Measurements from ENCODE around the gene CEP76.

Gene CEP76

DNA sequence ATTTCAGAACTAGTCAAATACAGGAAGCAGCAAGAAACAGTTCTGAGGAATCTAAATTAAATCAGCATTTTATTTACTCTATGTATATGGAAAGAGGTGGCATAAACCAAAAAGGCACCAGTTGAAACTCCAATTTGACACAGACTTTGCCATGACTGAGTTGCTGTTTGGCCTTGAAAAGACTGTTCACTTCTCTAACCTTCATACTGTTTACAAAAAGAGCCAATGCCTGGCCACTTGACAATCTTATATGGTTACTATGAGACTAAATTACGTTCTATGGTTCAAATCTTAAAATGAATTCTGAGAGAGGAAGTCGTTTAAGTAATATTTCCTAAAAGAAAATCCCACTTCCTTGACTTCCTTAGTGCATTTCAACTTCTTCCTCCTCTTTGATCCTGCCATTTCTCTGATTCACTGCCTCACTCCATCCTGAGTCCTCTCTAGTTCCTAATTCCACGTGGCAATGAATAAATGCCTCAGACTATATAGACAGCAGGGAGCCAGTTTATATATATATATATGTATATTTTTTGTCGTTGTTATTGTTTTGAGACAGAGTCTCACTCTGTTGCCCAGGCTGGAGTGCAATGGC is 13.2 kb downstream of the CEP76 start:
- in situ Hi-C loops (cut with MboI; ENCODE audit: low pct_unique_long_range_greater_than_20kb, low sequenced_read_pairs, unreplicated experiment) = no loop called here
- no peak for DNase-seq (ENCODE audit: low spot score)
- TF ChIP-seq, protein P1, sequence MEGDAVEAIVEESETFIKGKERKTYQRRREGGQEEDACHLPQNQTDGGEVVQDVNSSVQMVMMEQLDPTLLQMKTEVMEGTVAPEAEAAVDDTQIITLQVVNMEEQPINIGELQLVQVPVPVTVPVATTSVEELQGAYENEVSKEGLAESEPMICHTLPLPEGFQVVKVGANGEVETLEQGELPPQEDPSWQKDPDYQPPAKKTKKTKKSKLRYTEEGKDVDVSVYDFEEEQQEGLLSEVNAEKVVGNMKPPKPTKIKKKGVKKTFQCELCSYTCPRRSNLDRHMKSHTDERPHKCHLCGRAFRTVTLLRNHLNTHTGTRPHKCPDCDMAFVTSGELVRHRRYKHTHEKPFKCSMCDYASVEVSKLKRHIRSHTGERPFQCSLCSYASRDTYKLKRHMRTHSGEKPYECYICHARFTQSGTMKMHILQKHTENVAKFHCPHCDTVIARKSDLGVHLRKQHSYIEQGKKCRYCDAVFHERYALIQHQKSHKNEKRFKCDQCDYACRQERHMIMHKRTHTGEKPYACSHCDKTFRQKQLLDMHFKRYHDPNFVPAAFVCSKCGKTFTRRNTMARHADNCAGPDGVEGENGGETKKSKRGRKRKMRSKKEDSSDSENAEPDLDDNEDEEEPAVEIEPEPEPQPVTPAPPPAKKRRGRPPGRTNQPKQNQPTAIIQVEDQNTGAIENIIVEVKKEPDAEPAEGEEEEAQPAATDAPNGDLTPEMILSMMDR (IDR thresholded peaks at IDR 0.05; ENCODE audit: extremely low read depth, insufficient read depth, missing control alignments) = no peak

DNA sequence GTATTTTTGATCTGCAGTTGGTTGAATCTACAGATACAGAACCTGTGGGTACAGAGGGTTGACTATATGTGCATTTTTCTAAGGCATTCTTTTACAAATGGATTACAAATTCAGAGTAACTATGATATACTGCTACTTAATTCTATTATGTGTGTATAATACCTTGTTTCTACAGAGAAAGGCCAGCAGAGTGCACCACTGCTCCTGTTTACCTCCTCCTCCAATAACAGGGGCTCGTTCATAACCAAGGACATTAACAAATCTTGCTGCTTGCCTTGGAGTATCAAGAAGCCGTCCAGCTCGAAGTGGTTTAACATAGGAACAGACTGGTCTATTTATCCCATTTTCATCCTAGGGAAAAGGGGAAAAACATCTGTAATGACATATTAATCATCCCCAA is 16.4 kb downstream of the CEP76 start:
- no peak for DNase-seq (ENCODE audit: low spot score)
- in situ Hi-C loops (cut with MboI; ENCODE audit: low pct_unique_long_range_greater_than_20kb, low sequenced_read_pairs, unreplicated experiment) = no loop called here
- TF ChIP-seq, protein P1 (IDR thresholded peaks at IDR 0.05; ENCODE audit: extremely low read depth, insufficient read depth, missing control alignments) = no peak

DNA sequence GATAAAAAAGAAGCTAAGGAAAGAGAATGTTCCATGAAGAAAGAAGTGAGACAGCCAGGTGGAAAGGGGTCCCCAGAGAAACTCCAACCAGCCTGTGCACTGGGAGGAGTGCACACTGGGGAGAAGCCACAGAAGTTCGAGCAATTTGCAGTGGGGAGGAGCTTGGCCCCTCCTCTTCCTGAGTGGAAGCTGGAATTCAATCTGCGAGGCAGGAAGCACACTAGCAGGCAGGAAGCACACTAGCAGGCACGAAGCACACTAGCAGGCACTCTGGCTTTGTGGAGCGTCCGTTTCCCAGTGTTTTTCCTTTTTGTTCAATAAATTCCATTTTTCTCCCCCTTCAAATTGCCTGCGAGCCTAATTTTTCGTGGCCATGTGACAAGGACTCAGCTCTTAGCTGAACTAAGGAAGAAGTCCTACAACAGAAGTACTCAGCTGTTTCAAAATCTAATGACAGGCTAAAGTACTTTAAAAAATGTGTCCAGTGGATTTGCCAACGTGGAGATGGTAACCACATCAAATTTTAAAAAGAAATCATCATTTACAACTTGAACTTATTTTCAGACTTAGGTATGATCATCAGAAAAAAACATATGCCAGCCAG is 23.2 kb downstream of the CEP76 start:
- no peak for DNase-seq (ENCODE audit: low spot score)
- TF ChIP-seq, protein P1 (IDR thresholded peaks at IDR 0.05; ENCODE audit: extremely low read depth, insufficient read depth, missing control alignments) = no peak
- in situ Hi-C loops (cut with MboI; ENCODE audit: low pct_unique_long_range_greater_than_20kb, low sequenced_read_pairs, unreplicated experiment) = no loop called here

DNA sequence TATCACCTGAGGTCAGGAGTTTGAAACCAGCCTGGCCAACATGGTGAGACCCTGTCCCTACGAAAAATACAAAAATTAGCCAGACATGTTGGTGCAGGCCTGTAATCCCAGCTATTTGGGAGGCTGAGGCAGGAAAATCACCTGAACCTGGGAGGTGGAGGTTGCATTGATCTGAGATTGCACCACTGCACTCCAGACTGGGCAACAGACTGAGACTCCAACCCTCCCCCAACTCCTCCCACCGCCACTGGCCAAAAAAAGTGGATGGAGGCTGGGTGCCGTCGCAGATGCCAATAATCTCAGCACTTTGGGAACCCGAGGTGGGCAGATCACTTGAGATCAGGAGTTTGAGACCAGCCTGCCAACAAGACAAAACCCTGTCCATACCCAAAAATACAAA is 34.5 kb downstream of the CEP76 start:
- DNase-seq (ENCODE audit: low spot score) = no peak
- in situ Hi-C loops (cut with MboI; ENCODE audit: low pct_unique_long_range_greater_than_20kb, low sequenced_read_pairs, unreplicated experiment) = no loop called here
- TF ChIP-seq, protein P1 (IDR thresholded peaks at IDR 0.05; ENCODE audit: extremely low read depth, insufficient read depth, missing control alignments) = no peak

DNA sequence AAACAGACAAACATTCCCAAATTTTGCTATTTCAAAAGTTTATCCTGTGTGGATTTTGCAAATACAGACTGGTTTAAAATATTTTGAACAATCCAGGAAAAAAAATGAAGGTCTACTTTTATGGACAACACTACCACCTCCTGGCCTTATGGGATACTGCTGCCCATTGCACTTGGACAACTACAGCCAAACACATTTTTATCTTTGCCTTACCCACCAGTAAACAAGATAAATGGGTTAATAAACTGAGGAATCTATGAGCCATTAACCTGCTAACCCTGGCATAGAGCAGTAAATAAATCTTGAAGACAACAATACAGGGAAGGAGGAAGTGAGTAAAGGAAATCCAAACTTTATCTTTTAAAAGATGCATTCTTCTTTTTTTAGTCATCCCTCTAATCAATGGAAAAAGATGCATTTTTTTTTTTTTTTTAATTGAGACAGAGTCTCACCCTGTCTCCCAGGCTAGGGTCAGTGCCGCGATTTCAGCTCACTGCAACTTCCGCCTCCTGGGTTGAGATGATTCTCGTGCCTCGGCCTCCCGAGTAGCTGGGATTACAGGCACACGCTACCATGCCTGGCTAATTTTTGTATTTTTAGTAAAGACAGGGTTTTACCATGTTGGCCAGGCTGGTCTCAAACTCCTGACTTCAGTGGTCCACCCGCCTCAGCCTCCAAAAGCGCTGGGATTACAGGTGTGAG is 42.5 kb downstream of the CEP76 start:
- in situ Hi-C loops (cut with MboI; ENCODE audit: low pct_unique_long_range_greater_than_20kb, low sequenced_read_pairs, unreplicated experiment) = loop anchor here (10.0 kb wide), 1 partner anchor 255 kb away; the partner anchor contains the start of gene PRELID3A

DNA sequence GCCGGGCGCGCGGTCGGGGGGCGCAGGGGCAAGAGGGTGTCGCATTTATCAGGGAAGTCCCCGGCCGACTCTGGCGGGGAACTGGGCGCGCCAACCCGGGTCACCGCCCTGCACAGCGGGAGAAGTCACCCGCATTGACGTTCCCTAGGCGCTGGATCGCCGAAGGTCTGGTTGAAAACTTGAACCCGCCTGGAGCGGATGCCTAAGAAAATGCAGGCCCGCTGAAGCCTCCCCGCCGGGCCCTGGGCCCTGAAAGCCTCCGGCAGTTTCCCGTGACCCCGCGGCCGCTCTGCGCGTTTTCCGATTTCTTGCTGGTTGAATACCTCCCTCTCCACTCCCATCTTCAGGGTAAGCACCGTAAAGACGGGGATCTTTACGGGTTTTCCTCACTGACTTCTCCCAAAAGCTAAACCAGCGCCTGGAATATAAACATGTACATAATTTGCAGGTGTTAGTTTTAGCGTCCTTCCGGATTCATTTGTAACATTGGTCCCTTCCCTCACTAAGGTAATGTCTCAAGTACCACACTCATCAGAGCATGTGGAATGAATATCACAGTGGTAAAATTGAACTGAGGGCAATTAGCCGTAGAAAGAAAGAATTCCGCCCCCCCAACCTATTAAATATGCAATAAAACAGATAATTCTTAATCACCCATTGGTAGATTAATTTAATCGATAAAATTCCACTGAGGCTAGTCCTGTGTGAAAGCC is 43.9 kb downstream of the CEP76 start:
- in situ Hi-C loops (cut with MboI; ENCODE audit: low pct_unique_long_range_greater_than_20kb, low sequenced_read_pairs, unreplicated experiment) = loop anchor here (10.0 kb wide), 1 partner anchor 254 kb away; the partner anchor contains the start of gene PRELID3A
- DNase-seq (ENCODE audit: low spot score) = no peak
- TF ChIP-seq, protein P1 (IDR thresholded peaks at IDR 0.05; ENCODE audit: extremely low read depth, insufficient read depth, missing control alignments) = no peak

More for the DNA sequence above, 42.5 kb downstream of the CEP76 start:
- DNase-seq (ENCODE audit: low spot score) = peak; percentile 72
- TF ChIP-seq, protein P1 (IDR thresholded peaks at IDR 0.05; ENCODE audit: extremely low read depth, insufficient read depth, missing control alignments) = peak; percentile 79
